ENCODE measurements around the gene DCP1B.

The DCP1B gene

DNA sequence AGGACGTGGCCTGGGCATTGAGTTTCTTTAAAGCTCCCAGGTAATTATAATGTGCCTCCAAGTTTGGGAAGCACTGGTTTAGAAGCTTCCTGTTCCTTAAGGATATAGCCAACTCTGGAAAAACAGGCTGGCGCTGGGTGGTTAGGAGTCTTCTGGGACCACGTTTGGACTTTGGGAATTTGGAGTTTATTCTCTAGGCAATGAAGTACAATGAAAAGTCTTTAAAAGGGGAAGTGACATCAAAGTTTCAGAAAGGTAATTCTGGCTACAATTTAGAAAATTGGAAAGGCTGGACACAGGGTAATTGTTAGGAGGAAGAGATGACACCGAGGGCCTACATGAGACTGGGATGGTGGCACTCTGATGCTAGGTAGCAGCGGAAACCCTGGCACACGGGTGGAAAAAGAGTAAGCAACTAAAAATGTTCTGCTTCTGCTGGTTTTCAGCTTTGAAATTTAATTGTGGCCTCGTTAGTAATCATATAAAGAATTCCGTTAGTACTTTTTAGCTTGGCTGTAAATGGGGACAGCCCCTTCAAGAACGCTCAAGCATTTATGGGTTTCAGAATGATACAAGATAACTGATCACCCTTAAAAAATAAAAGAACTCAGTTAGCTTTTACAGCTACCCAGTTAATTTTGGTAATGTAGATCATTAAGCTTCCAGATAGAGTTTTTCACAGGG, 12.7 kb upstream of the DCP1B start:
- DNase-seq = no peak

DNA sequence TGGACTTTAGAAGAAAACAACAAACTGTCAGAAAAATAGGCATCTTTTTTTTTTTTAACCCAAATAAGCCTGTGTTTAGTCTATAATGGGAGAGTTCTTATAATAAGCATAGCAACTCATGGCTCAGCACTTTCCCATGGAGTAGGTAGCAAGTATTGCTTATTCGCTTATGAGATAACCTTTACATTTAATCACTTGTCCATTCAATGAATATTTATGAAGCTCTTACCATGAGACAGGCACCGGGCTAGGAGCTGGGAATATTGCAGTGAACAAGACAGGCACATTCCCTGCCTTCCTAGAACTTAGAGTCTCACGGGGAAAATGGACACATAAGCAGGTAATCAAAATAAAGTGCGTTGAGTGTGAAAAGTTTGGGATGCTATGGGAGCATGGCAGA, 10.0 kb upstream of the DCP1B start:
- DNase-seq = no peak

DNA sequence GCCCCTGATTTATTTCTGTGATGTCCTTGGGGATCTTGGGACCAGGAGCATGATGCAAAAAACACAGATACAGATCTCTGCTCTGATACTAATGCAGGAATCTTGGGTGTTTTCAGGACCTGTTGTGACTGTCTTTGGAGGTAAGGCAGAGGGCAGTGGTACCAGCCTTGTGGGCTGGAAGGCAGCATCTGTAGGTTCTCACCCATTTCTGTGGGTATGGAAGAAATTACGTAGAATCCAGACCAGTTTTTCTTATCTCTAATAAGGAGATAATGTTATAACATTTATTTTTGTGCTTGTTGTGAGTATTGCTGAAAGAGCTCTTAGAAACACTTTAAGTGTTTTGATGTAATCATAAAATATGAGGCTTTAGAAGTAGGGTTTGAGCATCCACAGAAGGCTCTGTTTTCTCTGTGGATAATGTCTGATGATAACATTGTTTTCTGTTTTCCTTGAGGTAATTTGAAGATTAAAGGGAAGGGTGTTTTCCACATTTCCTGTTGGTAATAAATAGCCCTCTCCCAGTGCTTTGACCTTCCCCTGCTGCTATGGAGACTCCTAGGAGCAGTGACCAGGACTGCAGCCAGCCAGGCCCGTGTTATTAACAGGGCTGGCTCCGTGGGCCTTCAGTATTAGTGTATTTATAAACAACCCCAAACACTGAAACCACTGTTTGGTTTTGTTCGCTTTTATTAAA, 9.4 kb upstream of the DCP1B start:
- DNase-seq = no peak

- no peak for DNase-seq
These were observed 8.8 kb upstream of the DCP1B start for GRCh38 chr12:2013086-2013485.

GRCh38 chr12:2011643-2012607, 7.7 kb upstream of the DCP1B start:
- no peak for DNase-seq

DNA sequence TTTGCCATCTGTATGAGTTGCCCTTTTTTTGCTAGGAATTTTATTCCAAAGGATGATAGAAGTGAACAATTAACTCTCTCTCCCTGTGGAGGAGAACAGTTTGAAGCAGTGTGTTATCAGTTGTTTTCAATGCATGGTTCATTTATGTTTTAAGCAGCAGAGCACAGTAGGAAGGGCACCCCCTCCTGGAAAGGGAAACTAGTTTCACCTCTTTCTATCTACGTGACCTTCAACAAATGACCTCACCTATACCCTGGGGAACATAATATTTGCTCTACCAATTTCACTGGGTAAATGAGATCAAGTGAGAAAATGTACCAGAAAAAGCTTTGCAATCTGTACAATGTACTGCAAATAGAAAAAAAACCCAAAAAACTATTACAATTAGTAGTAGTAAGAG, 5.4 kb upstream of the DCP1B start:
- DNase-seq = no peak

GRCh38 chr12:2008677-2009076, 4.4 kb upstream of the DCP1B start:
- DNase-seq = no peak

GRCh38 chr12:2003676-2004112, 563 bp downstream of the DCP1B start:
- DNase-seq = peak; percentile 26

- peak; percentile 24 for DNase-seq
These were observed 8.9 kb downstream of the DCP1B start for GRCh38 chr12:1995205-1995896.

- no peak for DNase-seq
These were observed 9.7 kb downstream of the DCP1B start for GRCh38 chr12:1994429-1995143.

DNA sequence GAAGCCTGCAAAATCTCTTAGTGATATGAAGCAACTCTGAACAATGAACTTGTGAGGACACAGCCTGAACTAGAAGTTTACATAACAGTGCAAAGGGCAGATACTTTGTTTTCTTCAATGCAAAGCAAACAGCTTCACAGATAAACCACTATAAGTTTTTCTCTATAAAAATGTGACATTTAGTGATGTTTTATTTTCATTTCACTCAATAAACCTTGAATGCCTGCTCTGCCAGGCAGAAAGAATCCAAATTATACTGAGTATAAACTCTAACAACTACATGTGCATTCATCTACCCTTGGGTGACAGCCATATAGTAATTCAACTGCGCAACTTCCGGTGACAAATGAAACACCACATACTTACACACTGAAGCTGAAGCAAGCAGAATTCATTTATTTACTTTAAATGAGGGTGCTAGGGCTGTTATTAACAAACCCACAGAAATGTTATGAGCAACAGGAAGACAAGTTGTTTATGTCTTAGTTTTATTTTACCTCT, 10.3 kb downstream of the DCP1B start:
- DNase-seq = no peak

GRCh38 chr12:1993341-1993740, 10.9 kb downstream of the DCP1B start:
- DNase-seq = peak; percentile 10

- DNase-seq = no peak
These were observed 11.5 kb downstream of the DCP1B start for GRCh38 chr12:1992732-1993131.

DNA sequence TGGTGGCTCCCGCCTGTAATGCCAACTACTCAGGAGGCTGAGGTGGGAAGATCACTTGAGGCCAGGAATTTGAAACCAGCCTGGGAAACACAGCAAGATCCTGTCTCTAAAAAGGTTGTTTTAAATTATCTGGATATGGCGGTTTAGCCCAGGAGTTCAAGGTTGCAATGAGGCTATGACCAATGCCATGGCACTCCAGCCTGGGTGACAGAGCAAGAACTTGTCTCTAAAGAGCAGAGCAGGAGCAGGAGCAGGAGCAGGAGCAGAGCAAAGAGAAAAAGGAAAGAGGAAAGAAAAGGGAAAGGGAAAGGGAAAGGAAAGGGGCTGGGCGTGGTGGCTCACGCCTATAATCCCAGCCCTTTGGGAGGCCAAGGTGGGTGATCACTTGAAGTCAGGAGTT, 15.1 kb downstream of the DCP1B start:
- no peak for DNase-seq

DNA sequence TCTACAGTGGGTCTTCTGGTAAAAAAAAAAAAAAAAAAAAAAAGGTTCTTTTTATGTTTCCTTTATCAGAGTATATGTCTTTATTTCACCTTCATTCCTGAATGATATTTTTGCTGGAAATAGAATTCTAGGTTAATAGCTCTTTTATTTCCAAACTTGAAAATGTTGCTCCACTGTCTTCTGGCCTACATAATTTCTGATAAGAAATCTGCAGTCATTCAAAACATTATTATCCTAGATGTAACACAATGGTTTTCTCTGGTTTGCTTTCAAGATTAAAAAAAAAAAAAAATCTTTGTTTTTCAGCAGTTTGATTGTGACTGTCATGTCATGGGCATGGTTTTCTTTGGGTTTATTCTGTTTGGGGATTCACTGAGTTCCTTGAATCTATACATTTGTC, 19.5 kb downstream of the DCP1B start:
- no peak for DNase-seq

DNA sequence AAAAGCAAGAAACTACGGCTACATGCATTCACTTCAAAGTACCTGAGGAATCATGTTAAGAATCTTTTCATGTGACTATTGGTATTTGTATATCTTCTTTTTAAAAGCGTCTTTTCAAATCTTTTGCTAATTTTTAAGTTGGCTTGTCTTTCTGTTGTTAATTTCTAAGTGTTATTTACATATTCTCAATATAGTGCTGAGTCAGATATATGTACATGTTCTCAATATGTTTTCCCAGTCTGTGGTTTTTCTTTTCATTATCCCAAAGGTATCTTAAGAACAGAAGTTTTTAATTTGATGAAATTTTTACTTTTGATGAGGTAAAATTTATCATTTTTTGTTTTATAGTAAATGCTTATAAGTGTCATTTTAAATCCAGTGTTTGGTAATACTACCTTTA, 24.0 kb downstream of the DCP1B start:
- no peak for DNase-seq

DNA sequence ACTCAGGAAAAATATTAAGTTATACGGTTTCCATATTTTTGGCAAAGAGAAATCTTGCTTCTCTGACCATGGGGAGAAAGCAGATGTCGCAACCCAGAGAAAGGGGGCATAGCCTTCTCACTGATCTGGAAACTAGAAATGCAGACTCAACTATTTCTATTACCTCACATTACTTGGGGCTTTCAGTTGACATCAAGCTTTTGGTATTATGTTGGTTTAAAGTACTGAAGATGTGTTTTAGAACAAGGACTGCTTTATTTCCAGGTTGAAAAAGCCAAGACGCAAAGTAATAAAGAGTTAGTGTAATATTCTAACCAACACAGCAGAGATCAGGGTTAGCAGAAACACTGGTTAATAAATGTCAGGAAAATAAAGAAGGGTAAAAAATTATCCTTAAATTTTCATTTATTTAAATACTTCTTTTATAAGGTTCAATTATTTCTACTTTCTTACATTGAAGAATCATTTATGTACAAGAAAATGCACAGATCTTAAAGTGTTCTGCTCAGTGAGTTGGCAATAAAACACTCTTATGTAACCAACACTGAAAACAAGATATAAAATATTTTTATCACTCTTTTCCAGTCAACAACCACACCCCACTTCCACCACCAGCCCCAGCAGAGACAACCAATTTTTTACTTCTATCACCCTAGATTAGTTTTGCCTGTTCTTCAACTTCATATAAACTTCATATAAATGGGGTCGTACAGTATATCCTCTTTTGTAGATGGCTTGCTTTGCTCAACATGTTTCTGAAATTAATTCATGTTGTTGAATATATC, 26.0 kb downstream of the DCP1B start:
- DNase-seq = no peak

DNA sequence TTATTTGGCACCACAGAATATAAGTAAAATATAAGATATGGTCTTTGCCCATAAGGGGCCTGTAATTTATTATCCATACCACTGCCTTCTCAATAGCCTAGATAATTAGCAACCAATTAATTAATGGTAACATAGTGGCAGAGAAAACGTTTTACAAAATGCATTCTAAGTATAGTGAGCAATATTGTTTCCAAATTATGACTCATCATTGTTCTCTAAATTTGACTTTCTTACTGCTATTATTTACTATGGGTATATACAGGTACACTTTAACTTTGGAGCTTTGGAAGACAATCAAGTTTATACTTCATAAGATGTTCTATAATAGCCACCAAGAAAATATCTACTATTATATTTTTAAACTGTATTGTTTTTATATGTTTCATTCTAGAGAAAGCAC, 26.7 kb downstream of the DCP1B start:
- no peak for DNase-seq

GRCh38 chr12:1977109-1977508, 27.1 kb downstream of the DCP1B start:
- DNase-seq = no peak

DNA sequence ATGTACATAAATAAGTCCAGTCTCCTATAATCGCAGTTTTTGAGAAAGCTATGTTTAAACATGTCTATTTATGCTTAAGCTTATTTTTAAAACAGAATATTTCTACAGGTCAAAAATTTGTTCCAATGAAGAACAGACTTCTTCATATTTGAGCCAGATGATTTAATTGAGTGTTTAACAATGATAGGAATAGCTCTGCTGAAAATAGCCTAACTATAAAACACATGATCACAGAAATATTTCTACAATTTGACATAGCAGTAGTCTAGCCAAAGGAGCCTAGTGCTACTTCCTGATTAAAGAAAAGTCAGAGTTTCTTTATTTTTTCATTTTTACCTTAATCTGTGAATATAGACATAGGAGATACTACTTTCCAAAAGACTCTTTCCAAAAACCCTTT, 29.4 kb downstream of the DCP1B start:
- no peak for DNase-seq

DNA sequence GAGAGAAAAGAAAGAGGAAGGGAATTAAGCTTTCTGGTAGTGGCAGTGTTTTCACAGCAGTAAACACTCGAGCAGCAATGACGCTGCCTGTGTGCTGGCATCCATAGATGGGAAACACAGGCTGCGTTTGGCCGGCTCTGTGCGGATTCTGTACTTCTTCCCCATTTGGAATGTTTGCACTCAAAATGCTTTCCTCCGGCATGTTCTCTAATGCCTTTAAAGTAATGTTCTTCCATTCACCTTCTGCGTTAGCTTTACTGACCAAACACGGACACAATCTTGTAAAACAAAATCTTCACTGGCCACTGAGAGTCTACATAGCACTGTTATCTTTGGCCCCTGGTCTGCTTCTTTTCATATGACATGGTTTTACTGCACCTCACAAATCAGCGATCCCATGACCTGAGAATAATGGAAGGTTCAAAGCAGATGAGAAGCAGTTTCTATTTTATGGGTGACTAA, 31.4 kb downstream of the DCP1B start:
- DNase-seq = no peak
